Endodermal cell (in vitro differentiated cells): ENCODE results near the gene PPP1R14B. TPM values are rescaled to one million over a fixed set of nuclear protein-coding genes. Genes with fewer than 3 reads are reported as not detected.

Experiments used
- DNase-seq: peaks from one replicate; pipeline ENCODE4 v3.0.0-alpha.2; 2017
- H3K27ac ChIP-seq: 2 replicates; pipeline ENCODE4 v1.5.1; 2013; ENCODE audit warnings: mild to moderate bottlenecking, low read depth, low read length, moderate library complexity
- H3K27me3 ChIP-seq: 2 replicates; pipeline ENCODE4 v1.6.1; 2013; ENCODE audit warnings: mild to moderate bottlenecking, low read length, moderate library complexity; ENCODE audit not compliant: insufficient read depth, control insufficient read depth, poor library complexity, severe bottlenecking
- H3K36me3 ChIP-seq: 2 replicates; pipeline ENCODE4 v1.7.0; 2013; ENCODE audit warnings: mild to moderate bottlenecking, low read length, moderate library complexity; ENCODE audit not compliant: control insufficient read depth, insufficient read depth
- H3K4me1 ChIP-seq: one replicate; pipeline ENCODE4 v1.7.0; 2013; ENCODE audit warnings: low read length; ENCODE audit not compliant: control insufficient read depth, insufficient read depth
- H3K4me3 ChIP-seq: 2 replicates; pipeline ENCODE4 v1.5.1; 2013; ENCODE audit warnings: mild to moderate bottlenecking, low read length, moderate library complexity
- H3K9ac ChIP-seq: 2 replicates; pipeline ENCODE4 v1.6.1; 2013; ENCODE audit warnings: mild to moderate bottlenecking, low read length, moderate library complexity; ENCODE audit not compliant: poor library complexity, severe bottlenecking; ENCODE audit errors: extremely low read depth
- H3K9me3 ChIP-seq: 2 replicates; pipeline ENCODE4 v1.6.1; 2013; ENCODE audit warnings: mild to moderate bottlenecking, low read length, moderate library complexity; ENCODE audit not compliant: control insufficient read depth
- H3K27ac Mint-ChIP-seq: 2 replicates; pipeline ENCODE4 v1.8.0; 2020; ENCODE audit warnings: mixed read lengths
- H3K27me3 Mint-ChIP-seq: 2 replicates; pipeline ENCODE4 v1.8.0; 2021; ENCODE audit warnings: mild to moderate bottlenecking, mixed read lengths; ENCODE audit not compliant: insufficient read depth
- H3K36me3 Mint-ChIP-seq: 2 replicates; pipeline ENCODE4 v1.8.0; 2020; ENCODE audit warnings: low read depth, mixed read lengths
- H3K4me1 Mint-ChIP-seq: 2 replicates; pipeline ENCODE4 v1.8.0; 2020; ENCODE audit warnings: mixed read lengths
- H3K4me3 Mint-ChIP-seq: 2 replicates; pipeline ENCODE4 v1.8.0; 2020; ENCODE audit warnings: mild to moderate bottlenecking, moderate library complexity, mixed read lengths
- H3K9me3 Mint-ChIP-seq: 2 replicates; pipeline ENCODE4 v1.8.0; 2020; ENCODE audit warnings: mild to moderate bottlenecking, mixed read lengths
- WGBS, 2 experiments: methylation state at CpG; one replicate each; pipeline versions ENCODE4 v1.1.5 to v1.1.7; 2013; ENCODE audit warnings: missing lambda C conversion rate in 2 of 2, mixed read lengths in 1 of 2; ENCODE audit not compliant: insufficient coverage in 1 of 2, insufficient read length in 1 of 2; 5-methylcytosine and 5-hydroxymethylcytosine counted together
- total RNA-seq, 2 donors: library from RNA; stranded (reverse); fragmentation: NEBNext Ultra II Directional in 1 of 2; extraction: Animal tissue kit (Norgen Biotek cat#: 25700) in 1 of 2; gene quantifications; 2 replicates in 1 of 2; 3 replicates in 1 of 2; pipeline ENCODE4 v1.2.1, GENCODE V29; 2021
- TF ChIP-seq, protein P1 (sequence below): fragments of 200-600 bp; sonication (generic); conservative IDR thresholded peaks from 2 replicates; pipeline ENCODE4 v1.5.0; 2021; ENCODE audit warnings: antibody characterized with exemption, mild to moderate bottlenecking

The PPP1R14B gene
- total RNA-seq, 2 donors from 2014 or later = 228 to 265 TPM

DNA sequence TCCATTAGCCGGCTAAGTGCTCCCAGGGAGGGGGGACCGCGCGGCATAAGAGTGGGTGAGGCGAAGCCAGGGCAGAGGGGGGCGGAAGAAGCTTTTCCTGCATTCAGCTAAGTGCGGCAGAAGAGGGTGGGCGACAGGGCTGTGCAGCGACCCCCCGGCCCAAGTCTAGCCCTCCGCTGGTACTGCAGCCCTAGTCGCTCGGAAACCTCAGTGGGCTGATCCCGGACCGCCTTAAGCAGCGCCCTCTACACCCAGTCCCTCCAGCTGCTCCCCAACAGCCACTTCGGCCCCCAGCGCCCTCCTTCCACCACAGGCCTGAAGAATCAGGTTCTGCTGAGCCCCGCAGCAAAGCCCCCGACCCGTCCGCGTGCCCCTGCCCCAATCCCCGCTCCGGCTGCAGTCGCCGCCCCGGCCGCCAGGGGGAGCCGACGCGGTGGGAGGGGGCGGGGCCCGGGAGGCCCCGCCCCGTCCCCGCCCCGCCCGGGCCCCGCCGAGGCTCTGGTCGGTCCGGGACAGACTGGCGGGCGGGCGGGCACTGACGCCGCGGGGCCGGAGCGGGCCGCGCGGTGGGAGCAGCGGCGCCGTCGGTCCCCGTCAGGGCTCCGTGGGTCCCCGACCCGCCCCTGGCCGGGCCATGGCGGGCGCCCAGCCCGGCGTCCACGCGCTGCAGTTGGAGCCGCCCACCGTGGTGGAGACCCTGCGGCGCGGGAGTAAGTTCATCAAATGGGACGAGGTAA lies 4.4 kb upstream of the PPP1R14B start, which contains the start of gene PLCB3:
PLCB3 (plus strand) TSS at position 515 of the 737 bp plus-strand sequence; CDS start at position 635, 120 bp downstream.
- Histone ChIP-seq H3K4me3 (peak within 1 kb of the TSS; percentile 94), H3K36me3 (peaks cover 27% of the 10 kb centered on the region), H3K4me1 (peaks cover 11% of the 10 kb centered on the region), H3K9me3 (no peaks in the 10 kb centered on the region), H3K9ac (peak within 1 kb of the TSS; percentile 69), H3K27me3 (no peaks in the 10 kb centered on the region), H3K27ac (no peak within 1 kb of the TSS)
- Mint-ChIP-seq H3K36me3 (peaks cover 9% of the 10 kb centered on the region), H3K4me1 (peaks cover 29% of the 10 kb centered on the region), H3K9me3 (no peaks in the 10 kb centered on the region), H3K4me3 (peak within 1 kb of the TSS; percentile 86), H3K27me3 (no peaks in the 10 kb centered on the region), H3K27ac (peak within 1 kb of the TSS; percentile 85)
- DNase-seq = peak; percentile 91
- WGBS, 2 experiments = 1% methylated on average over 40 to 75 of the region's 75 CpGs
- TF ChIP-seq, protein P1, sequence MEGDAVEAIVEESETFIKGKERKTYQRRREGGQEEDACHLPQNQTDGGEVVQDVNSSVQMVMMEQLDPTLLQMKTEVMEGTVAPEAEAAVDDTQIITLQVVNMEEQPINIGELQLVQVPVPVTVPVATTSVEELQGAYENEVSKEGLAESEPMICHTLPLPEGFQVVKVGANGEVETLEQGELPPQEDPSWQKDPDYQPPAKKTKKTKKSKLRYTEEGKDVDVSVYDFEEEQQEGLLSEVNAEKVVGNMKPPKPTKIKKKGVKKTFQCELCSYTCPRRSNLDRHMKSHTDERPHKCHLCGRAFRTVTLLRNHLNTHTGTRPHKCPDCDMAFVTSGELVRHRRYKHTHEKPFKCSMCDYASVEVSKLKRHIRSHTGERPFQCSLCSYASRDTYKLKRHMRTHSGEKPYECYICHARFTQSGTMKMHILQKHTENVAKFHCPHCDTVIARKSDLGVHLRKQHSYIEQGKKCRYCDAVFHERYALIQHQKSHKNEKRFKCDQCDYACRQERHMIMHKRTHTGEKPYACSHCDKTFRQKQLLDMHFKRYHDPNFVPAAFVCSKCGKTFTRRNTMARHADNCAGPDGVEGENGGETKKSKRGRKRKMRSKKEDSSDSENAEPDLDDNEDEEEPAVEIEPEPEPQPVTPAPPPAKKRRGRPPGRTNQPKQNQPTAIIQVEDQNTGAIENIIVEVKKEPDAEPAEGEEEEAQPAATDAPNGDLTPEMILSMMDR = peak; percentile 87

DNA sequence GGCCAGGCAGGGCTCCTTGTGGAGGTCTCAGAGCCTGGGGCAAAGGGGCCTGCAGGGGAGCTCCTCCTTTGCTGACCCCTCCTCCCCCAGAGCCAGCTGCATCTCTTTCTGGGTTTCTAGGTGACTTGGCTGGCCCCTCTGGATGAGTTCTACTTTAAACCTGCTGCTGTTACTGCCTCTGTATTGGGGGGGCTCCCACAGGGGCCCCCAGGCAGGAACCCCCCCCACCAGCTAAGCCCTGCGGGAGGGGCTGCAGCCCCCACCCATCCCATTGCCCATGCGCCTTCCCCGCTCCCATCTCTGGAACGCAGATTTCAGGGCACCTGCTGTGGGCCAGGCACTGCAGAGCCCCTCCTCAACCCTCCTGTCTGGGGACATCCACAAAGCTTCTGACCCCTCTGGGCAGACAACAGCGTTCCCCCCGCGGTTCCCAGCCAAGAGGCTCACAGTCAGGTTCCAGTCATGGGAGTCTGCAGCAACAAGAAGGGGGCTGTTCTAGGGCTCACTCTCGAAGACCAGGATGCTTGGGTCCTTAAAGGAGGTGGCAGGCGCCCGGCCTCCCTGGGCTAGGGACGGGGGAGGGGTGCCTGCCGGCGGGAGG lies 3.8 kb upstream of the PPP1R14B start:
- Histone ChIP-seq H3K4me1 (peaks cover 11% of the 10 kb centered on the region), H3K9me3 (no peaks in the 10 kb centered on the region), H3K4me3 (peak overlapping the region; percentile 73), H3K36me3 (peaks cover 20% of the 10 kb centered on the region), H3K27me3 (no peaks in the 10 kb centered on the region), H3K27ac (no peak overlapping the region), H3K9ac (no peak overlapping the region)
- Mint-ChIP-seq H3K27ac (no peak overlapping the region), H3K9me3 (no peaks in the 10 kb centered on the region), H3K36me3 (peaks cover 8% of the 10 kb centered on the region), H3K27me3 (no peaks in the 10 kb centered on the region), H3K4me1 (peaks cover 29% of the 10 kb centered on the region), H3K4me3 (peak overlapping the region; percentile 86)
- DNase-seq = no peak
- WGBS, 2 experiments = 4 to 18% methylated on average over 3 to 13 of the region's 13 CpGs
- TF ChIP-seq, protein P1 = no peak

DNA sequence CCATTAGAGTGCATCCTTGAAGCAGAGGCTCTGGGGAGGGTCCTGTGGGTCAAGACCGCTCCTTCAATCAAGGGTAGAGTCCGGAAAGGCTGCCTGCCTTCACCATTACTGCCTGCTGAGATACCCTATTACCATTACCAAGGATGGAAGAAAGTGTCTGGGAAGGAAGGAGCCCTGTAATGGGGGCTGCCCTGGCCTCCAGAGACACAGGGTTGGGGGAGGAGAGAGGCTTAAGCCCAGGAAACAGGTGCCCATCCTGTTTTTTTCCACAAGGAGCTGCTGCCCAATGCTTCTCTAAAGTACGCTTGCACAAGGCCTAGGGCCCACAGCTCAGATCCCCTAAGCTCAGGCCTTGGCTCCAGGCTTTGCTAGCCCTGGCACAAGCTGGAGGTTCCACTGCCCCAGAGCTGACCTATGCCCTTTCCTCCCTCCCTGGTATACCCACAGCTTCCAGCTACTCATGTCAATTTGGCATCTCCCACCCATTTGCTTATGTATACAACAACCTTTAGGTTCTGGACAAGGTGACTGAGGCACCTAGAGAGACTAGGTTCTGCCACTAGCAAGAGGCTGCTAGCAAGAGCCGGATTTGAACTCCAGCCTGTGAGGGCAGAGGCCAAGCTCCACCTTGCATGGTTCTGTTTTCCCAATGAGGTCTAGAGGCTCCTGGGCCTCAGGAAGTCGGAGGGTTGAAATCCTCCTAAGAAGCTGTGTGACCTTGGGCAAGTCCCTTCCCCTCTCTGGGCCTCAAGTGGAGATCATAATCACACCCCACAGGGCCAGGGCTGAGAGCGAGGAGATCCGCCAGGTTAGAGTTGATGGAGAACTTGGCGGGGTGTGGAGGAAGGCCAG lies 3.0 kb upstream of the PPP1R14B start:
- H3K9ac ChIP-seq = no peak overlapping the region
- no peak overlapping the region for H3K27ac ChIP-seq
- Mint-ChIP-seq H3K36me3 (peaks cover 5% of the 10 kb centered on the region), H3K27me3 (no peaks in the 10 kb centered on the region), H3K4me1 (peaks cover 29% of the 10 kb centered on the region), H3K9me3 (no peaks in the 10 kb centered on the region), H3K27ac (peak overlapping the region; percentile 74), H3K4me3 (no peak overlapping the region)
- no peaks in the 10 kb centered on the region for H3K27me3 ChIP-seq
- 83 to 89% methylated on average over 3 to 8 of the region's 8 CpGs for WGBS, 2 experiments
- no peaks in the 10 kb centered on the region for H3K9me3 ChIP-seq
- peak; percentile 84 for DNase-seq
- peaks cover 11% of the 10 kb centered on the region for H3K4me1 ChIP-seq
- peaks cover 15% of the 10 kb centered on the region for H3K36me3 ChIP-seq
- no peak overlapping the region for H3K4me3 ChIP-seq
- TF ChIP-seq, protein P1 = no peak
